ENCODE data around the gene OR52I2.

The OR52I2 gene

DNA sequence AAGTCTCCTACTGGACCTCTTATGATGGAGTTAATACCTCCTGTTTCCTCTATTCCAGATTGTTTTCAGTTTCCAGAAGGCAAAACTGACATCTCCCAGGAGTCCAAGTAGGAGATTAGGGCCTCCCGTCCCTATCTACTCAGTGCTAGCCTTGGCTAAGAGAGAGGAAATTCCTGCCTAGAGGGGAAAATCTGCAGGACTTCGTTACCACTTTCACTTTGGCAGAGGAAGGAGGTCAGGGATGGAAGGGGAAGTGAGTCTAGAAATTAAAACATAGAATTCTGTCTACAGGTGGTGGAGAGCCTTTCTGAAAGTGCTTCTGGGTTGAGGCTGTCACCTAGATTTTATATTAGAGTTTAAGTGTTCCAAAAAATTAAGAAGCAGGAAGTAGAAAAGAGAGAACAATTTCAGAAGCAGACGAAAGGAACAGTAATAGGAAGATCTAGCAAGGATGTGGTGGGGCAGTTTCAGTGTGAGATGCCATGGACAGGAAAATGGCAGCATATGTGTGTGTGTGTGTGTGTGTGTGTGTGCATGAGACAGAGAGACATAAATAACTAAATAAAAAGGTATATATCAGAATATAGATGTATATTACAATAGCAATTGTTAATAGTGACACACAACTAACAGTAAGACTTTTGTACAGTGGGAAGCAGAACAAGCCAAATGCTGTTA, 28.9 kb downstream of the OR52I2 start:
- DNase-seq = no peak

DNA sequence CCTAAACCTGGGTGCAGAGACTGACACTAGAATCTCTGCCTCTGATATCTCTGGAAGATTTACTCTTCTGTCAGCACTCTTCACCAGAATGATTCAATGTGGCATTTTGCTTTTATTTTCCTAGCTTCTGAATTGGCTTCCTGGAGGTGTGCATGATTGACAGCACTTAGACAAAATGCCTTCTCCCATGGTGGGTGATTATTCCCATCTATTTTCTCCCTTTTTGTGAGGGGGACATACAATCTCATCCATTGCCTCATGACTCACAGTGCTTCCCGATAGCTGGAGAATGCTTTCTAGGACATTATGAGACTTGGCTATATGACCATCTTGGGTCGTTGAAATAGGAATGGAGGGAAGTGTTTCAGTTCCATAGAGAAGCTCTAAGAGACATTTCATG, 30.4 kb downstream of the OR52I2 start:
- DNase-seq = no peak

DNA sequence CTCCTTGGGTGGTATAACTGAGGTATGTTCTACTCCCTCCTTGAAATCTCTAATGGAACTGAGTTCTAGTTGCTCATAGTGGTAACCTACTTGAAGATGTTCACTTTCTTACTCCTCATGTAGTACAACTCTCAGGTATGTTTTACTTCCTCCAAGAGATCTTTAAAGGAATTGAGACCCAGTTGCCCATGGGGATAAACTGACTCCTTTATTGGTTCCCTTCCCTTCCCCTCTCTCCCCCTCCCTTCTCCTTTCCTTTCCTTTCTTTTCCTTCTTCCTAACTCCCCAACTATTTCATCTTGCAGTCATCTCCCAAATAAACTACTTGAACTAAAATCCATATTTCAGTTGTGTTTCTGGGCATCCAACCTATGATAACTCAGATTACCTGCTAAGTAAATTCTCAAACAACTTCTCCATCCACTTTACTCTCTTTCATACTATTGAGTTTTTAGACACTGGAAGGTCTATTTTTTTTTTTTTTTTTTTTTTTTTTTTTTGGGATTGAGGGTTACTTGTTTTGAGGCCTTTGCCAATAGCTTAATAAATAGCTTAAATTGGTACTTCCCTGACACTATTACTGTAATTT, 34.4 kb downstream of the OR52I2 start:
- no peak for DNase-seq

DNA sequence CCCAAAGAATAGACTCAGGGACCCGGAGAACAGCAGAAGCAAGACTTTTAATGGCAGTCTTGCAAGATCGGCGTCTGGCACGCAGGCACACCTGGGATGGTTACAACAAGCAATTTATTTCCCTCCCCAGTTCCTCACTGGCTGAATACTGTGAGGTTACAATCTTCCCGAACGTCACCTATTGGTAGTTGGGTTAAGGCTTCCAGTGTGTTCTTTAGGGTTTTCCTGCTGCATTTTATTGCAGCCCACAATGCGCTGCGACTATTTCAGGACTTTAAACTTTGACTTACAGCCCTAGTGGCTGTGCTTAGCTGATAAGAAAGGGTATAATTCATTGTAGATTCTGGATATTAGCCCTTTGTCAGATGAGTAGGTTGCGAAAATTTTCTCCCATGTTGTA, 38.0 kb downstream of the OR52I2 start:
- no peak for DNase-seq

GRCh38 chr11:4626207-4627099, 44.9 kb downstream of the OR52I2 start:
- DNase-seq = peak; percentile 22

DNA sequence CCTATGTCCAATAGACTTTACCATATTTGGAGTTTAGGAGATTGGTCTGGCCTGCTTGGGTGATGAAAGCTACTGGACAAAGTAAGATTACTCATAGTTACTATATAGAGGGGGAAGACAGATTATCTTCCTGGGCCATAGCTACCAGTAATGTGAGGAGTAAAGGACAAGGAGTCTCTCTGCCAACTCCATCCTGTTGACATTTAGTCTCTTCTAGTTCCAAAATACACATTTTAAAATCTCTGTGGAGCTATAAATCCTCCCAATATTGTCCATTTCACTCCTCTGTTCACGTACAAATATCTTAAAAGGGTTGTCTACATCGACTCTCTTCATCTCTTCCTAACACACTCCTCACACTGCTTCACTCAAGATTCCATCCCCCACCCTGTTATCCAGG, 54.6 kb downstream of the OR52I2 start:
- no peak for DNase-seq

DNA sequence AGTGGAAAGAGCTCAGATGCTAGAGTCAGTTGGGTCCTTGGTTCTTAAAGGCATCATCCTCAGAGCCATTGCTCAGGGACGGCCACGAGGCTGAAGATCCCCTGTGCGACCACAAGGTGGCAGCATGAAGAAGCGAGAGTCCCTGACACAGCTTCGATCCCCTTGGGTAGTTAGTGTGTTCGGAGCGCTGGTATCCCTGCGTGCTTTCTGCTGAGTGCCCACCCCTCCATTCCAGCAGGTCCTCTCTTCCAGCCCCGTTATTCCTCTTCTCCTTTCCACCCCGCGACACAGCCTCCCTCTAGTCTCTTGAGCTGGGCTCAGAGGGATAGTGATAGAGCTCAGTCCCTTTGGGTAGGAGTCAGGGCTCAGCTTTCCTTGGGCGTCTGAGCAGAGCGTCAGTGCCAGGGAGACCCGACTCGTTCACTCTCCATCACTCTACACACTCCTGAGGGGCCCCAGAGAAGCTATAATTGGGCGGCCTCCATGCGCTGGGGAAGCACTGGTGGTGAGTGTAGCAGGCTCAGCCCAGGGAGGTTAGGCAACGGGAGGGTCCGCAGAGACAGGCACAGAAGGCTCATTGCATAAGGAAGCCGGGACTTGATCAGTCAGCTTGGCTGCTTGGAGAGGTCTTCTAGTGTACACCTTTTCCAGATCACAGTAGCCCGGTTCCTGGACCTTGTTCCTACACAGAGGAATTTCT, 55.6 kb downstream of the OR52I2 start, which contains the start of gene OR51D1:
Gene OR51D1 (plus strand): TSS at position 516 of the 700 bp plus-strand sequence. CDS start 2,314 bp downstream, outside the sequence.
- DNase-seq = peak; percentile 69

DNA sequence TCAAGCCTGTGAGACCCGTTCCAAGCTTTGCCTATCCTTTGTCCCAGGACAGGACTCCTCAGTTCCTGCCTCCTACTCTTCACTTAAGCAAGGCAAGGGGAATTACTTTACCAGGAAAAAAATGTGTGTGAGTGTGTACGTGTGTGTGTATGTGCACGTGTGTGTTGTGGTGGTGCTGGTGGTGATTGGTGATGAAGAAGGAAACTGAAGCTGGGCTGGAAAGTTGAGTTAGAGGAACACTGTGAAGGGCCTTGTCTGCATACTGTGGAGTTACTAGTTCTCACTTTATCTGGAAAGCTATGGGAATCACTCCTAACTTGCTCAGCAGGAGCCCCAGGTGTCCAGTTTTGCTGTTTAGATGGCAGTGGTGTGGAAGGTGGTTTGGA, 56.1 kb downstream of the OR52I2 start:
- DNase-seq = no peak

DNA sequence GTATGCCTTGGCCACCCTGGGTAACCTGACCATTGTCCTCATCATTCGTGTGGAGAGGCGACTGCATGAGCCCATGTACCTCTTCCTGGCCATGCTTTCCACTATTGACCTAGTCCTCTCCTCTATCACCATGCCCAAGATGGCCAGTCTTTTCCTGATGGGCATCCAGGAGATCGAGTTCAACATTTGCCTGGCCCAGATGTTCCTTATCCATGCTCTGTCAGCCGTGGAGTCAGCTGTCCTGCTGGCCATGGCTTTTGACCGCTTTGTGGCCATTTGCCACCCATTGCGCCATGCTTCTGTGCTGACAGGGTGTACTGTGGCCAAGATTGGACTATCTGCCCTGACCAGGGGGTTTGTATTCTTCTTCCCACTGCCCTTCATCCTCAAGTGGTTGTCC, 58.4 kb downstream of the OR52I2 start:
- no peak for DNase-seq

GRCh38 chr11:4641501-4641900, 60.0 kb downstream of the OR52I2 start:
- no peak for DNase-seq

GRCh38 chr11:4642043-4642442, 60.5 kb downstream of the OR52I2 start:
- DNase-seq = no peak

Measured in midbrain (tissue), 1 donor.